GM12801 (cell line): ENCODE measurements around the gene ARHGAP8.

Experiments used
- TF ChIP-seq, protein P1 (sequence below): IDR thresholded peaks from one replicate; pipeline ENCODE4 v1.5.1; 2011; ENCODE audit warnings: control low read depth; ENCODE audit not compliant: insufficient read length; ENCODE audit errors: extremely low read depth

ARHGAP8 gene

GRCh38 chr22:44709881-44710392 is 42.4 kb upstream of the ARHGAP8 start:
- TF ChIP-seq, protein P1, sequence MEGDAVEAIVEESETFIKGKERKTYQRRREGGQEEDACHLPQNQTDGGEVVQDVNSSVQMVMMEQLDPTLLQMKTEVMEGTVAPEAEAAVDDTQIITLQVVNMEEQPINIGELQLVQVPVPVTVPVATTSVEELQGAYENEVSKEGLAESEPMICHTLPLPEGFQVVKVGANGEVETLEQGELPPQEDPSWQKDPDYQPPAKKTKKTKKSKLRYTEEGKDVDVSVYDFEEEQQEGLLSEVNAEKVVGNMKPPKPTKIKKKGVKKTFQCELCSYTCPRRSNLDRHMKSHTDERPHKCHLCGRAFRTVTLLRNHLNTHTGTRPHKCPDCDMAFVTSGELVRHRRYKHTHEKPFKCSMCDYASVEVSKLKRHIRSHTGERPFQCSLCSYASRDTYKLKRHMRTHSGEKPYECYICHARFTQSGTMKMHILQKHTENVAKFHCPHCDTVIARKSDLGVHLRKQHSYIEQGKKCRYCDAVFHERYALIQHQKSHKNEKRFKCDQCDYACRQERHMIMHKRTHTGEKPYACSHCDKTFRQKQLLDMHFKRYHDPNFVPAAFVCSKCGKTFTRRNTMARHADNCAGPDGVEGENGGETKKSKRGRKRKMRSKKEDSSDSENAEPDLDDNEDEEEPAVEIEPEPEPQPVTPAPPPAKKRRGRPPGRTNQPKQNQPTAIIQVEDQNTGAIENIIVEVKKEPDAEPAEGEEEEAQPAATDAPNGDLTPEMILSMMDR, result no peak

GRCh38 chr22:44710474-44711240 is 41.7 kb upstream of the ARHGAP8 start:
- TF ChIP-seq, protein P1, result no peak

DNA sequence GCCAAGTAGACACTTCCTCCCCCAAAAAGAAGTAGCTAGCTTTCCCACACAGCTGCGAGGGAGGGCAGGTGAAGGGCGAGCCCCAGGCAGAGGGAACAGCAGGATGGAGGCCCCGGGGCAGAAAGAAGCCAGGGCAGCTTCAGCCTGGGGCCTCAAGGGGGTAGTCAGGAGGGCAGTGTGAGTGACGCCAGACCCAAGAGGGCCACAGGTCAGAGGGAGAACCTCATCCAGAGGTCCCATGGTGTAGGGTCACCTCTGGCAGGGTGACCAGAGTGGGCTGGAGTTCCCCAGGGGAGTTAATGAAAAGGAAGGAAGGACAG is 41.2 kb upstream of the ARHGAP8 start:
- TF ChIP-seq, protein P1, result no peak

GRCh38 chr22:44711690-44712555 is 40.5 kb upstream of the ARHGAP8 start:
- TF ChIP-seq, protein P1, result no peak

DNA sequence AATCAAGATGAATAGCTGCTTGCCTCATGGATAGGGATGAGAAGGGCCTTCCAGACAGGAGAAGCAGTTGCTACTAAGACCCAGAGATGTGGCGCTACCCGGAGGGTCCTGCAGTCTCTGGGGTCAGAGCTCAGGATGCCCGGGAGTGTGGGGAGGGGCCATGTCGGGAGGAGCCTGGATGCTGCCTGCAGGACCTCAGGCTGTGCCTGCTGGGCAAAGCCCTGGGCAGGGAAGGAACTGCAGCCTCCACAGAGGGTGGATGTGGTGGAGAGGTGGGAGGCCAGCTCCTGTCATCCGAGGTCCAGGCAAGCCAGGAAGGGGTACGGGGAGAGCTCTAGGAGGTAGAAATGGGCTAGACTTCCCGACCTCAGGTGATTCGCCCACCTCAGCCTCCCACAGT is 39.4 kb upstream of the ARHGAP8 start:
- TF ChIP-seq, protein P1, result no peak

- TF ChIP-seq, protein P1, result no peak
Measured at GRCh38 chr22:44714703-44715350, 37.5 kb upstream of the ARHGAP8 start.

DNA sequence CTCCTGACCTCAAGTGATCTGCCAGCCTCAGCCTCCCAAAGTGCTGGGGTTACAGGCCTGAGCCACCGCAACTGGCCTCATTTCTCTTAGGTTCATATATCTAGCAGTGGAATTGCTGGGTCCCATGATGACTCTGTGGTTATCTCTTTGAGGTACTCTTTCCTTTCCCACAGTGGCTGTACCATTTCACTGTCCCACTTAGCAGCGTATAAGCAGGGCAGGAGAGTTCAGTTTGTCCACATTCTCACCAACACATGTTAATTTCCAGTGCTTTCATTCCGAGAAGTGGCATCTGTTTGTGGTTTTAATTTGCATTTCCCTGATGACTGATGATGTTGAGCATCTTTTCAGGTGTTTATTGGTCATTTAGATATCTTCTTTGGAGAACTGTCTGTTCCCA is 34.0 kb upstream of the ARHGAP8 start:
- TF ChIP-seq, protein P1, result no peak
